ENCODE measurements around the gene RANBP3L.
"Not testable (repeated sequence)": the region's sequence is repeated elsewhere in the genome, so short reads cannot be mapped to it uniquely, and the experiment has no call there.

RANBP3L gene

GRCh38 chr5:36301858-36302603 lies at the start of gene RANBP3L:
RANBP3L (minus strand) TSS chr5:36301902; CDS start chr5:36301416, 486 bp downstream.
- in situ Hi-C loops (cut with HindIII; ENCODE audit: low sequenced_read_pairs) = no loop called here
- no peak for TF ChIP-seq CTCF (IDR thresholded peaks at IDR 0.05; ENCODE audit: low read depth, low read length)
- H3K4me3 ChIP-seq (ENCODE audit: low read depth, low read length) = peak within 1 kb of the TSS; percentile 46
- DNase-seq (ENCODE audit: low read depth, low spot score) = peak; percentile 79

- no peak overlapping the region for H3K4me3 ChIP-seq (ENCODE audit: low read depth, low read length)
- in situ Hi-C loops (cut with HindIII; ENCODE audit: low sequenced_read_pairs) = no loop called here
- no peak for TF ChIP-seq CTCF (IDR thresholded peaks at IDR 0.05; ENCODE audit: low read depth, low read length)
- DNase-seq (ENCODE audit: low read depth, low spot score) = peak; percentile 42
Measured at GRCh38 chr5:36346896-36347690, 45.4 kb upstream of the RANBP3L start.

GRCh38 chr5:36344899-36345298 lies 43.2 kb upstream of the RANBP3L start:
- TF ChIP-seq CTCF (IDR thresholded peaks at IDR 0.05; ENCODE audit: low read depth, low read length) = no peak
- in situ Hi-C loops (cut with HindIII; ENCODE audit: low sequenced_read_pairs) = no loop called here
- no peak overlapping the region for H3K4me3 ChIP-seq (ENCODE audit: low read depth, low read length)
- DNase-seq (ENCODE audit: low read depth, low spot score) = no peak

GRCh38 chr5:36341720-36342119 lies 40.0 kb upstream of the RANBP3L start:
- in situ Hi-C loops (cut with HindIII; ENCODE audit: low sequenced_read_pairs); H3K4me3 ChIP-seq (ENCODE audit: low read depth, low read length); DNase-seq (ENCODE audit: low read depth, low spot score): not testable (repeated sequence)

- H3K4me3 ChIP-seq (ENCODE audit: low read depth, low read length) = no peak overlapping the region
- no peak for TF ChIP-seq CTCF (IDR thresholded peaks at IDR 0.05; ENCODE audit: low read depth, low read length)
- DNase-seq (ENCODE audit: low read depth, low spot score) = no peak
- in situ Hi-C loops (cut with HindIII; ENCODE audit: low sequenced_read_pairs) = no loop called here
Measured at GRCh38 chr5:36337597-36337996, 35.9 kb upstream of the RANBP3L start.

GRCh38 chr5:36334315-36334714 lies 32.6 kb upstream of the RANBP3L start:
- in situ Hi-C loops (cut with HindIII; ENCODE audit: low sequenced_read_pairs) = no loop called here
- TF ChIP-seq CTCF (IDR thresholded peaks at IDR 0.05; ENCODE audit: low read depth, low read length) = no peak
- DNase-seq (ENCODE audit: low read depth, low spot score) = no peak

GRCh38 chr5:36332720-36333119 lies 31.0 kb upstream of the RANBP3L start:
- H3K4me3 ChIP-seq (ENCODE audit: low read depth, low read length); in situ Hi-C loops (cut with HindIII; ENCODE audit: low sequenced_read_pairs); DNase-seq (ENCODE audit: low read depth, low spot score): not testable (repeated sequence)

More at GRCh38 chr5:36334315-36334714, 32.6 kb upstream of the RANBP3L start:
- no peak overlapping the region for H3K4me3 ChIP-seq (ENCODE audit: low read depth, low read length)
